ENCODE results near the gene RING1.

The RING1 gene

GRCh38 chr6:33249732-33250630, 41.7 kb downstream of the RING1 start:
- DNase-seq = no peak

GRCh38 chr6:33250731-33251130, 42.4 kb downstream of the RING1 start:
- no peak for DNase-seq

- DNase-seq = no peak
Measured at GRCh38 chr6:33251395-33252012, 43.2 kb downstream of the RING1 start.

- no peak for DNase-seq
Measured at GRCh38 chr6:33252759-33253158, 44.5 kb downstream of the RING1 start.

- no peak for DNase-seq
Measured at GRCh38 chr6:33254591-33254990, 46.3 kb downstream of the RING1 start.

GRCh38 chr6:33259032-33259431, 50.7 kb downstream of the RING1 start:
- no peak for DNase-seq

Measured in stimulated activated naive CD4-positive, alpha-beta T cell treated with Interleukin-2 at 50 U/mL for 16 hours (primary cell).